ENCODE results near the gene SLC38A10. TPM values are rescaled to one million over a fixed set of nuclear protein-coding genes. Genes with fewer than 3 reads are reported as not detected.

SLC38A10 gene
- total RNA-seq, 3 donors from 2014 or later (not counting 1 experiment from before 2014, with no cell fraction given) = 72.2 to 104 (median 90.5) TPM

DNA sequence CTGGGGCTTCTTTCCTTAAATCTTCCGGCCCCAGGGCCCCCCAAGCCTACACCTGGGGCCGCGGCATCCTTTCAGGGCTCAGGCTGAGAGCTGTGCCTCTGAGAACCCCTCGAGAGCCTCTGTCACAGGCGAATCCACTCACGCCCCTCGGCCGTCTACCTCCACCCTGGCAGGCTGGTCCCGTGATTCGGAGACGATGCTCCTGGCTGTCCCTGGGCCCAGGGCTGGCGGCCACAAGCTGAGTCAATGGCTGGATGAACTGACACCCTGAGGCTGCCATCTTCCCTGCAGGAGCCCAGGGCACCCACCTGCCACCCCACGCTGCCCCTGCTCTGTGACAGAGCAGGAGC, 60.6 kb downstream of the SLC38A10 start:
- TF ChIP-seq, protein P1, sequence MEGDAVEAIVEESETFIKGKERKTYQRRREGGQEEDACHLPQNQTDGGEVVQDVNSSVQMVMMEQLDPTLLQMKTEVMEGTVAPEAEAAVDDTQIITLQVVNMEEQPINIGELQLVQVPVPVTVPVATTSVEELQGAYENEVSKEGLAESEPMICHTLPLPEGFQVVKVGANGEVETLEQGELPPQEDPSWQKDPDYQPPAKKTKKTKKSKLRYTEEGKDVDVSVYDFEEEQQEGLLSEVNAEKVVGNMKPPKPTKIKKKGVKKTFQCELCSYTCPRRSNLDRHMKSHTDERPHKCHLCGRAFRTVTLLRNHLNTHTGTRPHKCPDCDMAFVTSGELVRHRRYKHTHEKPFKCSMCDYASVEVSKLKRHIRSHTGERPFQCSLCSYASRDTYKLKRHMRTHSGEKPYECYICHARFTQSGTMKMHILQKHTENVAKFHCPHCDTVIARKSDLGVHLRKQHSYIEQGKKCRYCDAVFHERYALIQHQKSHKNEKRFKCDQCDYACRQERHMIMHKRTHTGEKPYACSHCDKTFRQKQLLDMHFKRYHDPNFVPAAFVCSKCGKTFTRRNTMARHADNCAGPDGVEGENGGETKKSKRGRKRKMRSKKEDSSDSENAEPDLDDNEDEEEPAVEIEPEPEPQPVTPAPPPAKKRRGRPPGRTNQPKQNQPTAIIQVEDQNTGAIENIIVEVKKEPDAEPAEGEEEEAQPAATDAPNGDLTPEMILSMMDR (IDR thresholded peaks at IDR 0.05) = no peak
- Mint-ChIP-seq H3K9me3 (no peaks in the 10 kb centered on the region), H3K4me1 (peaks cover 14 to 41% of the 10 kb centered on the region in 2 donors), H3K27me3 (ENCODE audit: low read depth in 2 of 2) (no peaks in the 10 kb centered on the region), H3K4me3 (peak overlapping the region; percentile 2), H3K36me3 (no peaks in the 10 kb centered on the region), H3K27ac (no peak overlapping the region)
- Histone ChIP-seq H3K9me3 (ENCODE audit: control insufficient read depth, insufficient read depth, low read length) (no peaks in the 10 kb centered on the region), H3K4me1 (ENCODE audit: control insufficient read depth, insufficient read depth, low read length) (peaks cover 27% of the 10 kb centered on the region), H3K27me3 (ENCODE audit: control insufficient read depth, insufficient read depth, low read length) (no peaks in the 10 kb centered on the region), H3K27ac (ENCODE audit: low read length) (no peak overlapping the region), H3K4me3 (ENCODE audit: low read length) (no peak overlapping the region), H3K36me3 (ENCODE audit: control insufficient read depth, insufficient read depth, low read length) (peaks cover 23% of the 10 kb centered on the region)
- no peak for ATAC-seq
- intact Hi-C loops (cut with micrococcal nuclease) = no loop called here
- WGBS (ENCODE audit: insufficient coverage) = 93% methylated on average over 13 of the region's 13 CpGs
- DNase-seq = no peak

DNA sequence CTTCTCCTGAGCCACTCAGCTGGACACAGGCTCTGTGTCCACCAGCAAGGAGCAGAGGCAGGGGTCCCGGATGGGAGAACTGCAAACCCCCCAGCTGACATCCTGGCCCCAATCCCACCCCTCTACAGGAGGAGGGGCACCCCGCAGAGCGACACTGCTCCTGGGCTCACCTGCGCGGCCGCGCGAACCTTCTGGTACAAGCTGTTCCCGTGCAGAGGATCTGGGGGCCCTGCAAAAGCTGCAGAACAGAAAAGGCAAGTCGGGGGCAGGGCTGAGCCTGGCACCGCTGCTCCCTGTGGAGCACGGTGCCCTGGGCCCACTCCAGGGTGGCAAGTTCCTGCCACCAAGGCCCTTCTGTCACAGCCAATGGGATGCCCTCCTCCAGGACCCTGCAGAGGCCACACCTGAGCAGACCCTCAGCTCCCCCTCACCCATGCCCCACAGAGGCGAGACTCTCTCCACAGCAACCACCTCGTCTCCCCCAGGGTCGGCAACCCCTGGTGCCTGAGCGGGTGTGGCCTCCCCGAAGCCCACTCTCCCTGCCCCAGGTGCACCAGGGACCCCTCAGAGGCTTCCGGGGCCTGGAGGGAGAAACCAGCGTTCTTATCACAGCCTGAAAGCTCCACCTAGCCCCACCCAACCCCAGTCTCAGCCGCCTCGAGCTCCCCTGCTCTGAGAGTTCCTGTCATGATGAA, 61.1 kb downstream of the SLC38A10 start:
- 95% methylated on average over 21 of the region's 21 CpGs for WGBS (ENCODE audit: insufficient coverage)
- no peak for DNase-seq
- intact Hi-C loops (cut with micrococcal nuclease) = no loop called here
- H3K27me3 Mint-ChIP-seq (ENCODE audit: low read depth in 2 of 2) = no peaks in the 10 kb centered on the region
- no peak for ATAC-seq
- Histone ChIP-seq H3K27me3 (ENCODE audit: control insufficient read depth, insufficient read depth, low read length) (no peaks in the 10 kb centered on the region), H3K9me3 (ENCODE audit: control insufficient read depth, insufficient read depth, low read length) (no peaks in the 10 kb centered on the region), H3K4me3 (ENCODE audit: low read length) (no peak overlapping the region), H3K4me1 (ENCODE audit: control insufficient read depth, insufficient read depth, low read length) (peaks cover 28% of the 10 kb centered on the region), H3K27ac (ENCODE audit: low read length) (no peak overlapping the region), H3K36me3 (ENCODE audit: control insufficient read depth, insufficient read depth, low read length) (peaks cover 23% of the 10 kb centered on the region)
- H3K4me1 Mint-ChIP-seq = peaks cover 14 to 38% of the 10 kb centered on the region in 2 donors
- no peak overlapping the region for H3K4me3 Mint-ChIP-seq
- no peaks in the 10 kb centered on the region for H3K9me3 Mint-ChIP-seq
- no peak overlapping the region for H3K27ac Mint-ChIP-seq
- TF ChIP-seq, protein P1 (IDR thresholded peaks at IDR 0.05) = no peak
- no peaks in the 10 kb centered on the region for H3K36me3 Mint-ChIP-seq

DNA sequence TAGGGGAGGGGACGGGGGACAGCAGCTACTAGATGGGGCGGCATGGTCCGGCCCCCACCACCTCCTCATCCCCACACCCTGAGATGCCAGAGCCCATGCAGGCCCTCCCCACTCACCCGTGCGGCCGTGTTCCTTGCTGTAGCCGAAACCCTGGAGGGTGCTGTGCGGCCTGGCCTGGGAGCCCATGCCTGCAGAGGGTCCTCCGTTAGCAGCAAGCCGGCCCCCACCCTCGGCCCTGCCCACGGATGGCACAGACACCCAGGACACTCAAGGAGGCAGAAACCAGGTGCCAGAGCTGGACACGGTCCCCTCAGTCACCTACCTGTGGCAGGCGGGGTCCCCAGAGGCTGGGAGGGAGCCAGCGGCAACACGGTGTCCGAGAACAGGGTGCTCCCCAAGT, 61.8 kb downstream of the SLC38A10 start:
- peaks cover 14 to 36% of the 10 kb centered on the region in 2 donors for H3K4me1 Mint-ChIP-seq
- H3K4me3 Mint-ChIP-seq = no peak overlapping the region
- Histone ChIP-seq H3K36me3 (ENCODE audit: control insufficient read depth, insufficient read depth, low read length) (peaks cover 23% of the 10 kb centered on the region), H3K4me1 (ENCODE audit: control insufficient read depth, insufficient read depth, low read length) (peaks cover 33% of the 10 kb centered on the region), H3K27me3 (ENCODE audit: control insufficient read depth, insufficient read depth, low read length) (no peaks in the 10 kb centered on the region), H3K9me3 (ENCODE audit: control insufficient read depth, insufficient read depth, low read length) (no peaks in the 10 kb centered on the region), H3K27ac (ENCODE audit: low read length) (no peak overlapping the region), H3K4me3 (ENCODE audit: low read length) (no peak overlapping the region)
- no peaks in the 10 kb centered on the region for H3K9me3 Mint-ChIP-seq
- intact Hi-C loops (cut with micrococcal nuclease) = no loop called here
- WGBS (ENCODE audit: insufficient coverage) = 97% methylated on average over 17 of the region's 17 CpGs
- no peaks in the 10 kb centered on the region for H3K27me3 Mint-ChIP-seq (ENCODE audit: low read depth in 2 of 2)
- TF ChIP-seq, protein P1 (IDR thresholded peaks at IDR 0.05) = no peak
- DNase-seq (no peak), ATAC-seq (no peak)
- H3K27ac Mint-ChIP-seq = no peak overlapping the region
- H3K36me3 Mint-ChIP-seq = no peaks in the 10 kb centered on the region

Data from natural killer cell (primary cell).